Measurements from ENCODE around the gene GRWD1.

GRWD1 gene

GRCh38 chr19:48497728-48498594, 52.2 kb downstream of the GRWD1 start:
- no peak overlapping the region for H3K4me2 ChIP-seq
- H3K9ac ChIP-seq, result no peak overlapping the region
- H2AFZ ChIP-seq (ENCODE audit: low read depth), result no peak overlapping the region
- H3K4me3 ChIP-seq (IDR thresholded peaks at IDR 0.05; ENCODE audit: insufficient read depth, low read depth, low read length), result no peak overlapping the region
- no peaks in the 10 kb centered on the region for H3K36me3 ChIP-seq (ENCODE audit: insufficient read depth)
- H3K27me3 ChIP-seq (ENCODE audit: insufficient read depth, low read depth), result peaks cover 75% of the 10 kb centered on the region
- H3K4me1 ChIP-seq (ENCODE audit: low read depth, poor library complexity, severe bottlenecking), result peaks cover 12% of the 10 kb centered on the region
- TF ChIP-seq CTCF (conservative IDR thresholded peaks at IDR 0.05; ENCODE audit: low read depth, low read length), result no peak
- H3K27ac ChIP-seq, result no peak overlapping the region
- H4K20me1 ChIP-seq (ENCODE audit: insufficient read depth), result no peaks in the 10 kb centered on the region
- H3K79me2 ChIP-seq (ENCODE audit: insufficient read depth, low read depth), result no peaks in the 10 kb centered on the region

GRCh38 chr19:48498595-48499311, 53.0 kb downstream of the GRWD1 start:
- no peak overlapping the region for H3K9ac ChIP-seq
- H3K4me1 ChIP-seq (ENCODE audit: low read depth, poor library complexity, severe bottlenecking), result peaks cover 12% of the 10 kb centered on the region
- no peak overlapping the region for H2AFZ ChIP-seq (ENCODE audit: low read depth)
- H3K4me3 ChIP-seq (IDR thresholded peaks at IDR 0.05; ENCODE audit: insufficient read depth, low read depth, low read length), result no peak overlapping the region
- peaks cover 78% of the 10 kb centered on the region for H3K27me3 ChIP-seq (ENCODE audit: insufficient read depth, low read depth)
- no peaks in the 10 kb centered on the region for H4K20me1 ChIP-seq (ENCODE audit: insufficient read depth)
- H3K79me2 ChIP-seq (ENCODE audit: insufficient read depth, low read depth), result no peaks in the 10 kb centered on the region
- H3K27ac ChIP-seq, result no peak overlapping the region
- no peak overlapping the region for H3K4me2 ChIP-seq
- TF ChIP-seq CTCF (conservative IDR thresholded peaks at IDR 0.05; ENCODE audit: low read depth, low read length), result no peak
- H3K36me3 ChIP-seq (ENCODE audit: insufficient read depth), result no peaks in the 10 kb centered on the region

- Histone ChIP-seq H3K79me2 (ENCODE audit: insufficient read depth, low read depth) (no peaks in the 10 kb centered on the region), H3K4me3 (IDR thresholded peaks at IDR 0.05; ENCODE audit: insufficient read depth, low read depth, low read length) (no peak overlapping the region), H3K27me3 (ENCODE audit: insufficient read depth, low read depth) (peaks cover 74% of the 10 kb centered on the region), H3K4me2 (no peak overlapping the region), H3K27ac (no peak overlapping the region), H3K9ac (no peak overlapping the region), H2AFZ (ENCODE audit: low read depth) (no peak overlapping the region), H4K20me1 (ENCODE audit: insufficient read depth) (no peaks in the 10 kb centered on the region), H3K4me1 (ENCODE audit: low read depth, poor library complexity, severe bottlenecking) (peaks cover 12% of the 10 kb centered on the region), H3K36me3 (ENCODE audit: insufficient read depth) (no peaks in the 10 kb centered on the region)
- no peak for TF ChIP-seq CTCF (conservative IDR thresholded peaks at IDR 0.05; ENCODE audit: low read depth, low read length)
Observed at GRCh38 chr19:48499316-48500090, 53.7 kb downstream of the GRWD1 start.

GRCh38 chr19:48500830-48501493, 55.2 kb downstream of the GRWD1 start:
- Histone ChIP-seq H3K9ac (no peak overlapping the region), H3K4me1 (ENCODE audit: low read depth, poor library complexity, severe bottlenecking) (peaks cover 12% of the 10 kb centered on the region), H2AFZ (ENCODE audit: low read depth) (peak overlapping the region; percentile 90), H4K20me1 (ENCODE audit: insufficient read depth) (no peaks in the 10 kb centered on the region), H3K4me2 (peak overlapping the region; percentile 92), H3K36me3 (ENCODE audit: insufficient read depth) (no peaks in the 10 kb centered on the region), H3K4me3 (IDR thresholded peaks at IDR 0.05; ENCODE audit: insufficient read depth, low read depth, low read length) (no peak overlapping the region), H3K27me3 (ENCODE audit: insufficient read depth, low read depth) (peaks cover 72% of the 10 kb centered on the region), H3K79me2 (ENCODE audit: insufficient read depth, low read depth) (no peaks in the 10 kb centered on the region), H3K27ac (no peak overlapping the region)
- TF ChIP-seq CTCF (conservative IDR thresholded peaks at IDR 0.05; ENCODE audit: low read depth, low read length), result no peak

Measured in KMS-11 (cell line).